Endothelial cell of umbilical vein (primary cell): ENCODE results near the gene CLNS1A. TPM values are rescaled to one million over a fixed set of nuclear protein-coding genes. Genes with fewer than 3 reads are reported as not detected.

Experiments
- BruUV-seq: library from RNA; stranded (reverse); fragments of 400-500 nt; replicated peaks from 2 replicates; lab custom pipeline; 2021; lab: Mats Ljungman, UMichigan
- CTCF ChIA-PET: fragments of 300-600, 350-600 bp; sonication (Branson Sonifier 250); formaldehyde crosslinking; loops from one replicate; lab custom pipeline; 2021; ENCODE audit warnings: antibody characterized with exemption, inconsistent platforms; lab: Charles Lee
- POLR2A ChIA-PET: fragments of 300-600, 350-600 bp; sonication (Branson Sonifier 250); formaldehyde crosslinking; loops from one replicate; lab custom pipeline; 2021; ENCODE audit warnings: antibody characterized with exemption, inconsistent platforms; lab: Charles Lee
- DNase-seq: peaks from one replicate; pipeline ENCODE4 v3.0.0-alpha.2; 2011; ENCODE audit warnings: low read depth, low spot score
- FAIRE-seq: peaks from 2 replicates; lab custom pipeline; 2011; peaks lifted over from hg19 to GRCh38; lab: Jason Lieb, UNC
- H2AFZ ChIP-seq: 2 replicates; pipeline ENCODE4 v1.6.0; 2012; ENCODE audit warnings: low read depth, low read length, control low read depth, inconsistent platforms
- H3K27ac ChIP-seq: 2 replicates; pipeline ENCODE4 v1.5.1; 2011; ENCODE audit warnings: low read depth, mild to moderate bottlenecking, control low read depth, low read length, moderate library complexity; ENCODE audit not compliant: insufficient read depth
- H3K27me3 ChIP-seq, 2 experiments: 2 replicates each; pipeline versions ENCODE4 v1.6.0 to v1.6.1; 2011; ENCODE audit warnings: low read length in 2 of 2, mixed read lengths in 1 of 2; ENCODE audit not compliant: control insufficient read depth in 2 of 2, insufficient read depth in 2 of 2
- H3K36me3 ChIP-seq, 2 experiments: 2 replicates in 1 of 2; 3 replicates in 1 of 2; pipeline ENCODE4 v1.5.1; 2011; ENCODE audit warnings: low read length in 2 of 2, mild to moderate bottlenecking in 1 of 2, moderate library complexity in 1 of 2; ENCODE audit not compliant: control insufficient read depth in 2 of 2, insufficient read depth in 2 of 2; ENCODE audit errors: extremely low read depth in 1 of 2
- H3K4me1 ChIP-seq: 3 replicates; pipeline ENCODE4 v1.5.1; 2011; ENCODE audit warnings: mild to moderate bottlenecking, low read length; ENCODE audit not compliant: control insufficient read depth, insufficient read depth; ENCODE audit errors: extremely low read depth
- H3K4me2 ChIP-seq: 2 replicates; pipeline ENCODE4 v1.6.1; 2011; ENCODE audit warnings: low read length, control low read depth, mixed read lengths; ENCODE audit not compliant: insufficient read depth
- H3K4me3 ChIP-seq, 3 experiments: fragments of 200-600 bp in 1 of 3; sonication (generic), shearing (Covaris generic) in 1 of 3; replicated peaks in 1 of 3; 2 replicates each; pipeline ENCODE4 v1.5.1; 2011 to 2016; ENCODE audit warnings: control low read depth in 3 of 3, low read length in 3 of 3, mild to moderate bottlenecking in 2 of 3, inconsistent platforms in 1 of 3, low read depth in 1 of 3, moderate library complexity in 1 of 3; ENCODE audit not compliant: insufficient read depth in 1 of 3
- H3K79me2 ChIP-seq: 2 replicates; pipeline ENCODE4 v1.6.0; 2012; ENCODE audit warnings: low read length, inconsistent platforms; ENCODE audit not compliant: control insufficient read depth, insufficient read depth
- H3K9ac ChIP-seq: replicated peaks from 2 replicates; pipeline ENCODE3; 2011; ENCODE audit warnings: low read length, control low read depth; ENCODE audit not compliant: insufficient read depth; ENCODE audit errors: extremely low read depth
- H3K9me1 ChIP-seq: replicated peaks from 3 replicates; pipeline ENCODE4 v1.6.0; 2011; ENCODE audit warnings: mild to moderate bottlenecking, low read length; ENCODE audit not compliant: control insufficient read depth, insufficient read depth; ENCODE audit errors: extremely low read depth
- H3K9me3 ChIP-seq: replicated peaks from 2 replicates; pipeline ENCODE4 v1.5.1; 2012; ENCODE audit warnings: low read length, inconsistent platforms; ENCODE audit not compliant: control insufficient read depth, insufficient read depth
- H4K20me1 ChIP-seq: replicated peaks from 2 replicates; pipeline ENCODE3; 2011; ENCODE audit warnings: mild to moderate bottlenecking, low read length; ENCODE audit not compliant: control insufficient read depth, insufficient read depth; ENCODE audit errors: extremely low read depth
- EZH2 ChIP-seq: IDR thresholded peaks from 2 replicates; pipeline ENCODE4 v1.6.1; 2012; ENCODE audit warnings: borderline replicate concordance, low read depth, mild to moderate bottlenecking, moderate library complexity, low read length, inconsistent platforms; ENCODE audit not compliant: severe bottlenecking
- FOS ChIP-seq: IDR thresholded peaks from 2 replicates; pipeline ENCODE4 v1.6.1; 2011; ENCODE audit warnings: mild to moderate bottlenecking, low read length, moderate library complexity, borderline replicate concordance; ENCODE audit not compliant: insufficient read depth
- GATA2 ChIP-seq: IDR thresholded peaks from 2 replicates; pipeline ENCODE4 v1.7.0; 2011; ENCODE audit warnings: low read depth, mild to moderate bottlenecking, moderate library complexity, mixed read lengths, low read length; ENCODE audit not compliant: insufficient read length, insufficient read depth
- JUN ChIP-seq: IDR thresholded peaks from 2 replicates; pipeline ENCODE4 v1.6.1; 2011; ENCODE audit warnings: borderline replicate concordance, low read depth; ENCODE audit not compliant: insufficient read length, insufficient read depth
- POLR2A ChIP-seq: IDR thresholded peaks from 2 replicates; pipeline ENCODE4 v1.6.1; 2012; ENCODE audit warnings: low read depth, mild to moderate bottlenecking, control low read depth, low read length
- POLR2AphosphoS5 ChIP-seq: IDR thresholded peaks from 2 replicates; pipeline ENCODE4 v1.6.1; 2012; ENCODE audit warnings: low read depth, mild to moderate bottlenecking, control low read depth, low read length, moderate library complexity; ENCODE audit not compliant: insufficient read depth
- dilution Hi-C: fragments of 300-500 bp; cut with MboI; formaldehyde crosslinking; loops from one replicate; pipeline ENCODE4 v1.15.0; 2019; ENCODE audit warnings: low sequenced_read_pairs; ENCODE audit not compliant: extremely low pct_ligation_motif_present
- intact Hi-C: fragments of 100-400 bp; cut with micrococcal nuclease; formaldehyde crosslinking; loops from one replicate; pipeline ENCODE4 v1.10.0; 2022
- polyA plus RNA-seq, 4 experiments: library from polyadenylated mRNA; depleted of rRNA in 3 of 4; stranded (reverse) in 3 of 4; unstranded in 1 of 4; fragments of >200 nt; gene quantifications; 2 replicates each; pipeline versions ENCODE4 v1.2.1 to v1.2.3, GENCODE V29; 2011 to 2012; ENCODE audit warnings: missing spikeins in 1 of 4
- total RNA-seq: library from RNA; stranded (reverse); gene quantifications from 2 replicates; pipeline ENCODE4 v1.2.3, GENCODE V29; 2021

CLNS1A gene
- total and polyA plus RNA-seq, 2 donors (not counting 3 experiments of a cell fraction or from before 2014, with no cell fraction given): 84.5 to 99.7 TPM

DNA sequence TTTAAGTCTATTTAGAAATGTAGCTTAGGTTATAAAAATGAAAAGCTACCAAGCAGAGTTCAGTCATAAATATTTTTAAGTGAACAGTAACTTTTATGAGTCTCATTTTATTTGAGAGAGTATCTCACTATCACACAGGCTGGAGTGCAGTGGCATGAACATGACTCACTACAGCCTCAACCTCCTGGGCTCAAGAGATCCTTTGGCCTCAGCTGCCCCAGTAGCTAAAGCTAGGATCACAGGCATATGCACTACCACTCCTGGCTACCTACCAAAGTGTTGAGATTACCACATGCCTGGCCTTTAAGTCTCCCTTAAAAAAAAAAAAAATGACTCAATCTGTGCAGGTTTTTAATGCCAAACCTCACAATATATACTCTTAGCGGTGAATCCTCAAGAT is 34.7 kb upstream of the CLNS1A start:
- Histone ChIP-seq H2AFZ (no peak overlapping the region), H3K9me1 (no peaks in the 10 kb centered on the region), H3K36me3 (peaks cover 20 to 33% of the 10 kb centered on the region in 2 experiments), H3K9ac (no peak overlapping the region), H3K4me3 (no peak overlapping the region), H3K27ac (no peak overlapping the region), H4K20me1 (no peaks in the 10 kb centered on the region), H3K4me1 (peaks cover 3% of the 10 kb centered on the region), H3K79me2 (no peaks in the 10 kb centered on the region), H3K4me2 (no peak overlapping the region), H3K27me3 (no peaks in the 10 kb centered on the region), H3K9me3 (no peaks in the 10 kb centered on the region)
- BruUV-seq: no TSS peak
- TF ChIP-seq POLR2AphosphoS5: no peak
- TF ChIP-seq EZH2: no peak
- TF ChIP-seq GATA2: no peak
- no peak for TF ChIP-seq POLR2A
- TF ChIP-seq FOS: no peak
- no peak for FAIRE-seq
- ChIA-PET CTCF (interaction anchor here (1.3 to 1.8 kb wide), 2 partner anchors 9 to 12 kb away, joined by 4 read pairs; no protein-coding TSS in a partner anchor), POLR2A (no interaction called here)
- intact Hi-C loops (no loop called here), dilution Hi-C loops (no loop called here)
- no peak for DNase-seq

DNA sequence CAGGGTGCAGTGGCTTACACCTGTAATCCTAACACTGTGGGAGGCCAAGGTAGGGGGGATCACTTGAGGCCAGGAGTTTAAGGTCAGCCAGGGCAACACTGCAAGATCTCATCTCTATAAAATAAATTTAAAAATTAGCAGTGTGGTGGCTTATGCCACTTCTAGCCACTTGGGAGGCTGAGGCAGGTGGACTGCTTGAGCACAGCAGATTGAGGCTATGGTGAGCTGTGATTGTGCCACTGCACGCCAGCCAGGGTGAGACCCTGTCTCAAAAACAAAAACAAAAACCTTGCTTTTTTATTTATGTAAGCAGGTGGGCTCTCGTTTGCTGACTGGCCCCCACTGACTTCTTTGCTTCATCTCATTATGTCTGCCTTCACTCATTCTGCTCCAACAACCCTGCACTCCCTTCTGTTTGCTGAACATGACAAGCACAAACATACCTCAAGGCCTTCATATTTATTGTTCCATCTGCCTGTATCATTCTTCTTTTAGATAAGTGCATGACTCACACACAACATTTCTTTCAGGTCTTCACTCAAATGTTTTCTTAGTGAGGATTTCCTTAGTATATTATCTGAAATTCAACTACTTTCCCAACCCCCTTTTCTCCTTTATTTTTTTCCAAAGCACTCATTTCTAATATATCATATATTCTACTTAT is 32.4 kb upstream of the CLNS1A start:
- H3K9me3 ChIP-seq: no peaks in the 10 kb centered on the region
- POLR2A ChIA-PET: no interaction called here
- no peak overlapping the region for H3K4me3 ChIP-seq
- H3K36me3 ChIP-seq: peaks cover 19 to 22% of the 10 kb centered on the region in 2 experiments
- no peak overlapping the region for H3K27ac ChIP-seq
- H4K20me1 ChIP-seq: no peaks in the 10 kb centered on the region
- TF ChIP-seq JUN (no peak), FOS (peak; percentile 38)
- intact Hi-C loops: no loop called here
- BruUV-seq: no TSS peak
- no peaks in the 10 kb centered on the region for H3K27me3 ChIP-seq
- peaks cover 3% of the 10 kb centered on the region for H3K4me1 ChIP-seq
- CTCF ChIA-PET: no interaction called here
- H3K9ac ChIP-seq: no peak overlapping the region
- peak; percentile 19 for DNase-seq
- no peak for FAIRE-seq
- dilution Hi-C loops: no loop called here
- no peak overlapping the region for H3K4me2 ChIP-seq
- H2AFZ ChIP-seq: no peak overlapping the region
- H3K79me2 ChIP-seq: no peaks in the 10 kb centered on the region
- no peaks in the 10 kb centered on the region for H3K9me1 ChIP-seq
